NCI-H345 treated with DMSO at 0.1 percent for 48 hours (cell line): ENCODE measurements around the gene VAMP7.
"Not testable (repeated sequence)": the region's sequence is repeated elsewhere in the genome, so short reads cannot be mapped to it uniquely, and the experiment has no call there.

Experiments
- DNase-seq: peaks from one replicate; lab custom pipeline; 2025; ENCODE audit not compliant: unreplicated experiment; lab: John Stamatoyannopoulos, UW

VAMP7 gene, protein sequence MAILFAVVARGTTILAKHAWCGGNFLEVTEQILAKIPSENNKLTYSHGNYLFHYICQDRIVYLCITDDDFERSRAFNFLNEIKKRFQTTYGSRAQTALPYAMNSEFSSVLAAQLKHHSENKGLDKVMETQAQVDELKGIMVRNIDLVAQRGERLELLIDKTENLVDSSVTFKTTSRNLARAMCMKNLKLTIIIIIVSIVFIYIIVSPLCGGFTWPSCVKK

DNA sequence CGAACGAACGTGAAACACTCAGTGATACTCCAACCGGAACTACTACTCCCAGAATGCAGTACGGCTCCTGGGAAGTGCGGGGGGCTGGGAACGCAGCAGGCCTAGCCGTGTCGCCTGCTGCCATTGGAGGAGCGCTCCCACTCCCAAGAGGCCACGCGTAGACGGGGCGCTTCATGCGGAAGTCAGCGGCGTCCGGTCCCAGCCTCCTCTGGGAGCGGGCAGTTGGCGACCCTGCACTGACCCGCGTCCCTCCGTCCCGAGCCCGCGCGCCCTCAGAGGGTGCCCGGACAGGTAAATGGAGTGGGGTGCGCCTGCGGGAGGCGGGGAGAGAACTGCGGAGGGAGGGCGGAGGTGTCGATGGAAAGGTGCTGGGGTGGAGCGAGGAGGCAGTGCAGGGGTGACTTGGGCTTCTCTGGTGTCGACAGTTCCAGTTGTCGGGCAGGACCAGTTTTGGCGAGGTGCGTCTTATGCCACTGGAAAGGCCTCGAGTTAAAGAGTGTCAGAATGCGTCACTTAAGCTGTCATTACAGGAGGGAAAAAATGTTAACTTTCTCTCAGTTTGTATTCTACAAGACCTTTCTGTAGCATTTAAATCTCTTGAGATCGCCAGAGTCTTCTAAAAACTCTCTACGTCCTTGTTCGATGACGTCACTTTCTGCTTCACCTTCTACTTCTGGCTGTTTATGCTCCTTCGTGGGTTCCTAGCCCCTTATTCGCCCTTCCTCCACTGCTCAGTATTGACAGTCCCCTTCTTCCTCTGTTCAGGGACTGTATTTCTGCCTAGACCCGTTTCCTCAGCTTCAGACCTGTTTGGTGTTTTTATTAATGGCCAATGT is at the start of gene VAMP7:
TSS of gene VAMP7 (plus strand) at position 188 of the 836 bp plus-strand sequence. CDS start 8,122 bp downstream, outside the sequence.
- DNase-seq: peak; percentile 83

DNA sequence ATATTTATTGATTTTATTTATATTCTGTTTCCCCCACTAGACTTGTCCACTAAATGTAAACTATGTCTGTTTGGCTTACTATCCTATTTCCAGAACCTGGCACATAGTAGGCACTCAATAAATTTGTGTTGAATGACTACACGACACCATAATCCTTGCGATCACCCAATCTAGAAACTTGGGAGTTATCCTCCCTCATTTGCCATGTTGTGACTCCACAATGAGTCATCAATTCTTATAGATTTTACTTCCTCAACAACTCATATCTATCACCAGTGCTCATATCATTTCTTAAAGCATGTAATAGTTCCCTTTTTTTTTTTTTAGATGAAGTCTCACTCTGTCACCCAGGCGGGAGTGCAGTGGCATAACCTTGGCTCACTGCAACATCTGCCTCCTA is 39.9 kb upstream of the VAMP7 start:
- no peak for DNase-seq

DNA sequence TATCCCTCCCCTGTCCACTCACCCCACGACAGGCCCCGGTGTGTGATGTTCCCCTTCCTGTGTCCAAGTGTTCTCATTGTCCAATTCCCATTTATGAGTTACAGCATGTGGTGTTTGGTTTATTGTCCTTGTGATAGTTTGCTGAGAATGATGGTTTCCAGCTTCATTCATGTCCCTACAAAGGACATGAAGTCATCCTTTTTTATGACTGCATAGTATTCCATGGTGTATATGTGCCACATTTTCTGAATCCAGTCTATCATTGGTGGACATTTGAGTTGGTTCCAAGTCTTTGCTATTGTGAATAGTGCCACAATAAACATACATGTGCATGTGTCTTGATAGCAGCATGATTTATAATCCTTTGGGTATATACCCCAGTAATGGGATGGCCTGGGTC is 29.4 kb upstream of the VAMP7 start:
- not testable (repeated sequence) for DNase-seq

DNA sequence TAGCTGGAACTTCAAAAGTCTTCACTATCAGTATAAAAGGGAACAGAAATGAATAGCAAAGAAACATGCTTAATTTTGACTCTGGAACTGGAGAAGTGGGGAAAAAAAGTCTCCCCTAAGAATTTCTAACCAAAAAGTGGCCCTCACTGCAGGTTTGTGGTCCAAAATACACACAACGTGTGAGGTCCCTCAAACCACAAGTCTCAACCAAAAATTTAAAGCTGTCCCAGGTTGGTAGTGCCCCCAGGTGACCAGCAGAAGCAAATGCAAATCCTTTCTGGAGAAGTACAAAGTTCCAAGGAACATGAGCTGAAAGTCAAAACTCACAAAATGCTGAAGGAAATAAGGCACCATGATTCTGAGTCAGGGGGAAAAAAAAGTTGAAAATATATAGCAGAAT is 23.6 kb upstream of the VAMP7 start:
- no peak for DNase-seq

DNA sequence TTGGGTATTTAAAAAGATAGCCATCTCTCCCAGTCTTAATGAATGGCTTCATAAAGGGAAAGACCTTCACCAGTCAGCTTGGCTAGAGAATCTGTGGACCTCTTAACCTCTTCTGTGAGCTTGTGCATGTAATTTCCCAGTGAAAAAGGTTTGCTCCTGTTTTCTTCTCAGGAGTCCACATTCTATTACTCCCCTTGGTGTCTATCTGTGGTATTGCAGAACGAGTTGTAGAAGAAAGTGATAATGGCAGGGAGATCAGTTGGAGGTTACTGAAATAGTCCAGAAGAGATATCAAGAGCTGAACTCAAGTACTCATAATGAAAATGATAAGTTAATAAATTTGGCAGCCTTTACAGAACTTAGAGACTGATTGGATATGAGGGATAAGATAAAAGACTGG is 16.5 kb upstream of the VAMP7 start:
- DNase-seq: no peak

DNA sequence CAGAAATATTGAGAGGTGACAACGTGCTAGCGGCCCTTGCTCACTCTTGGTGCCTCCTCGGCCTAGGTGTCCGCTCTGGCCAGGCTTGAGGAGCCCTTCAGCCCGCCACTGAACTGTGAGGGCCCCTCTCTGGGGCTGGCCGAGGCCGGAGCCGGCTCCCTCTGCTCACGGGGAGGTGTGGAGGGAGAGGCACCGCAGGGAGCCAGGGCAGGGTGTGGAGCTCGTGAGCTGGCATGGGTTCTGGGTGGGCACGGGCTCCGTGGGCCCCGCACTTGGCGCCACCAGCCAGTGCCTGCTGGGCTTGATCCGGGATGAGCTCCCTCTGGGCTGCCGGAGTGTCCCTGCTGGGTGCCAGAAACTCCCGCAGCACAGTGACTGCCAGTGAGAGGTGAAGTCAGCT is 16.0 kb upstream of the VAMP7 start:
- DNase-seq: no peak

DNA sequence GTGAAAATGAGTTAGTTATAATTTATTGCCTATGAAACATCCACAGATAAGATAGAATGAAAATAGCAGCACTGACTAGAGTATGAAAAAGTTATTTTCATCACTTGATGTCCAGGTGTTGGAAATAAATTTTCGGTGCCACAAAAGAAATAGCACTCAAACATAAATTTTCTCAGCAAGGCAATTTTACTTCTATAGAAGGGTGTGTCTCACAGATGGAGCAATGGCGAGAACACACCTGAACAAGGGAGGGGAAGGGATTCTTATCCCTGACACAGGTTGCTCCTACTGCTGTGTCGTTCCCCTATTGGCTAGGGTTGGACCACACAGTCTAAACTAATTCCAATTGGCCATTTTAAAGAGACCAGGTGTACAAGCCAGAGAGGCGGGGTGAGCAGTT is 13.3 kb upstream of the VAMP7 start:
- DNase-seq: no peak

DNA sequence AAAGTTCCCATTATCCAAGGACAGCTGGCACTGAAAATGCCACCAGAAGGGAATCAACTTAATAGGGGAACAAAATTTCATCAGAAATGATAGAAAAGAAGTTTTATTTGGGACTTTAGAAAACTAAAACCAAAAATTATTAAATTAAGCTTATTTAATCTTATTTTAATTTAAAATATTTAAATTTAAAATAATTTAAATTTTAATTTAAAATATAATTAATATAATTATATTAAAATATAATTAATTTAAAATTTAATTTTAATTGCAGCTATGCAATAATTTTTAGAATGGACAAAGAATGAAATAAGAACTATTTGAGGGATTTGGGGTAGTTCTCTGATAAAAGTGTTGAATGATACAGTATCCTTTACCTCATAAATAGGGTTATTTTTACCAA is 10.2 kb upstream of the VAMP7 start:
- DNase-seq: no peak

DNA sequence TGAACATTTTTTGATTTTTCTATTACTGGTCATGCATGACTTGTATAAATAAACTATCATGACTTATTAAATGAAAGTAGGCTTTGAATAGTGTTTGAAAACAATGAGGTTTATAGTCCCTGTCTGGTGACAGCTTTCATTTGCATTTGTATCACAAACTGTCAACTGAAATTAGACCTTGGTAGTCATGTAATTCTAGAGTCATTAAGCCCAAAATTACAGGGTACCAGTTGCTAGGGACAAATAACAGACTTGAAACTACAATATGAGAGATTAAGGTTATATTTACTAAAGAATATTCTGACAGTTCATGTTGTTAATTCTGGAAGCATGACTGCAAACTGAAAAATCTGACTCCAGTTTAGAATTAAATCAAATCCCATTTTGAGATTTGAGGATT is 9.2 kb upstream of the VAMP7 start:
- no peak for DNase-seq

DNA sequence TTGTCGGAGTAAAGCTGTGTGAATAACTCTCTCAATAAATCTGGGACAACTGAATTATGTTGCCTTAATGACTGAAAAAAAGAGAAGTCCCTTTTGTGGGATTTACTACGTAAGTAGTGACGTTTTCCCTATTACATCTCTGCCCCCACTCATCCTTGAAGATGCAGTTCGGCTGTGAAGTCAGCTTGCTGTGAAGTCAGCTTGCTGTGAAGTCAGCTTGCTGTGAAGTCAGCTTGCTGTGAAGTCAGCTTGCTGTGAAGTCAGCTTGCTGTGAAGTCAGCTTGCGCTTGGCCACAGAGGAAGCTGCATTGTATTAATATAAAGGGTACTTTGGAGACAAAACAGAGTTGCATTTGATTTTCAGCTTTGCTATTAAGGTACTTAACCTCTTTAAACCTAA is 8.0 kb upstream of the VAMP7 start:
- no peak for DNase-seq

DNA sequence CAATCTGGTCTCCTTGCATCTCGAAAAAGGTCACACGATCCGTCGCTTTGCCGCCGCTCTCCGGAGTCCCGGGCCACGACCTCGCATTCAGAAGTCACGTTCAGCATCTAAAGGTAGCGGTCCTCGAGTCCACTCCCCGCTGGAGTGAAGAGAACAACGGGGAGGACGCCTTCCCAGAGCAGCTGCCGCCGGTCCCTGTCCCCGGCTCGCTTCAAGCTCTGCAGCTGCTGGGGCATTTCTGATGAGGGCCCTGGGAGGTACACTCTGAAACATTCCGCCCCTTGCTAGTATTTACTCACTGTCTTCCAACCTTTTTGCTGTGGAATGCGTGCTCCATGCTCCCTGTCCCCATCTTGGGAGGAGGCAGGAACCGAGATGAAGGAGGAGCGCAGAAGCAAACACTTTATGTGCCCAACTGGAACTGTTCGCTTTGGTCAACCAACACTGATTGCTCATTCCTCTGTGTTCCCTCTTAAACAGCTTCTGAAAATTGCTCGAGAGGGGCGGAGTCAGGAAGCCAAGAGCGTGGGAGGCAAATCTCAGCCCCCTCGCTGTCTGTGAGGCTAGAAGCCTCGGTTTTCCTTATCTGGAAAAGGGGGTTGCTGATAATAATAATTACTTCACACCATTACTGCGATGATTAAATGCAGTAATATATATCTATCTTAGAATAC is 6.4 kb upstream of the VAMP7 start:
- DNase-seq: no peak

DNA sequence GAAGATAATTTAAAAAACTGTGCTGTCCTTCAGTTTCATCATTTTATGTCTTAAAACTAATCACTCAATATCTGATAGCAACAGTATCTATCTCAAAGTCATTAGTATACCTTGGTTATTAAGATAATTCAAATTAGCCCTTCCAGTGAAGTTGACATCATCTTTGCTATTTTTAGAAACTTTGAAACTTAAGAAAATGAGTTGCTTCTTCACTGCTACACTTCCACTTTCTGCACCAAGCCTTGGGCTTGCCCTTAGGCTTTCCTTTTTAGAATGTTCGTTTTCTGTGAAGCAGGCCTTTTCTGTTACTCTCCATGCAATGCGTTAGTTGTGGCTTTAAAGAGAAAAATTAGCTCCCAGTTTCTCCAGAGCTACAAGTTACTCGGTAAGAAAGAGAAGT is 4.4 kb upstream of the VAMP7 start:
- DNase-seq: no peak

DNA sequence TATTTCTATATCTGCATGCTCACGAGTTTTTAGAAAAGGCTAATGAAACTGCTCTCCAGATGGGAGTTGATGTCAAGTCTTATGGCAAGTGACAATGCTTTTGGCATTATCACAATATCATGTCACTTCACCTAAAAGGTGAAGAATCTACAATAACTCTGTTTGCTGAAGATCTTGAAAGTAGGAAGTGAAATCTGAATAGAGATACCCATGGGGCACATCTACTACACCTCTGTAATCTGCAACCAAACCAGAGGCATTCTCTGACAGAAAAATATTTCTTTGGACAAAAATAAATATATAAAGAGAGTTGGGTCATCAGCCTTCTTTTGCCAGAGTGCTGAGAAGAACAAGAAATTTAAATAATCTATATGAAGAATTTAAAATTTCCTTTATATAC is 3.9 kb upstream of the VAMP7 start:
- DNase-seq: no peak

DNA sequence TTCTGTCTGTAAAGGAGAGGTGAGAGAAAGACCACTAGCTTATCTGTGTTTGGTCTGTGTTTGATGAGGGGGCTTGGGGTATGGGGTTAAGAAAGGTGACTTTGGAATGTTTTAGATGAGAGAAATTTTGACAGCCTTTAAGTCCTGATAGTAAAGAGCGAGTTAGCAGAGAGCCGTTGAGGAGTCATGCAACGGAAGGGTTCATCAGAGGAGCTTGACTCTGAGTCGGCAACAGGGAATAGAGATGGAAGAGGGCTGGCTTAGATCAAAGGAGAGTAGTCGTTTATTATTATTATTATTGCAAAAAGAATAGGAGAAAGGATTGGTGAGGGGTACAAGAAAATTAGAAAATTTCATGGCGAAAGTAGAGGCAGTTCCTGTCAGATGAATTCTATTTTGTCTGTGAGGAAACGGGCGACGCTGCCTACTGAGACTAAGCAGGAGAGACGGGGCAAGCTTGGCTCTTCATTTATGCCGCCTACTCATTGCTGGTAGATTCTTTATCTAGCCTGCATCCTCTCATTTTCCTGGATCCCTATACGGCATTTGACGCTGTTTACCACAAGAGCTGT is 473 bp upstream of the VAMP7 start:
- no peak for DNase-seq

DNA sequence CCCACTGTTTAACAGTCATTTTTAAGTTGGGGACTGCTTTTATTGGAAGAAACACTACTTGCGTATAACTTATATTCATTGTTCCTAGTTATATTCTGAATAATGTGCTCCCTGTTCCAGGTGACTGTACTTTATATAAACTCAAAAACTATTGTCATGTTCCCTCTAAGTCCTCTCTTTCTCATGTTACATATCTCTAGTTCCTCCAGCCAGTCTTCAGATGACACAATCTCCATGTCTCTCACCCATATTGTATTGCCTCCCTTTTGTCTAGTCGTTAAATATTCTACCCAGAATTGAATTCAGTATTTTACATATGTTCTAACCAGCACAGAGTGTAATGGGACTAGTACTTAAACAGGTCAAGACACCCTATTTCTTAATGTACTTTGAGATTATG is 5.3 kb downstream of the VAMP7 start:
- no peak for DNase-seq

DNA sequence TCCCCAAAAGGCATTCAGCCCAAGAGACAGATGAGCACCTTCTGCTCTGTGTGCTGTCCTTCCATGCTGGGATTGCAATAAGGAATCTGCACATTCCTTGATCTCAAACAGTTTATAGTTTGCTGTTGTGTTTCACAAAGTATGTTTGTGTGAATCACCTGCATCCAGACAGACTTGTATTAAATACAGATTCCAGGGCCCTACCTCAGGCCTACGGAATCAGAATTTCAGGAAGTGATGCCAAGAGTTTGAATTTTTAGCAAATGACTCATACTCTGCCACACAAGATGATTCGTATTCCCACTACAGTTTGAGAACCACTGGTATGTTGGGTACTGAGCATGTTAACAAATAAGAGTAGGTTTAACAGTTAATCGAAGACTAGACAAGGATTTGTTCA is 7.0 kb downstream of the VAMP7 start:
- DNase-seq: no peak

DNA sequence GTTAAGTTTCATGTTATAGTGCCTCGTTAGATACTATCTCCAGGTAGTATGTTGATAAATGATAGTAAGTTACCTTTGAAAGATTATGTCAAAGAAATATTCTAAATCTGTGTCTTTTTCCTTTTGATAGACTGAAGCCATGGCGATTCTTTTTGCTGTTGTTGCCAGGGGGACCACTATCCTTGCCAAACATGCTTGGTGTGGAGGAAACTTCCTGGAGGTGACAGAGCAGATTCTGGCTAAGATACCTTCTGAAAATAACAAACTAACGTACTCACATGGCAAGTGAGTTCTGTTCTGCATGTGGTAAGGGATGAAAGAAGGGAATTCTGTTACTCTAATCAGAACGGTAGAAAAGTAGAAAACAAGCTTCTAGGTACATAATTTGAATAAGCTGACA is 8.2 kb downstream of the VAMP7 start:
- DNase-seq: no peak

DNA sequence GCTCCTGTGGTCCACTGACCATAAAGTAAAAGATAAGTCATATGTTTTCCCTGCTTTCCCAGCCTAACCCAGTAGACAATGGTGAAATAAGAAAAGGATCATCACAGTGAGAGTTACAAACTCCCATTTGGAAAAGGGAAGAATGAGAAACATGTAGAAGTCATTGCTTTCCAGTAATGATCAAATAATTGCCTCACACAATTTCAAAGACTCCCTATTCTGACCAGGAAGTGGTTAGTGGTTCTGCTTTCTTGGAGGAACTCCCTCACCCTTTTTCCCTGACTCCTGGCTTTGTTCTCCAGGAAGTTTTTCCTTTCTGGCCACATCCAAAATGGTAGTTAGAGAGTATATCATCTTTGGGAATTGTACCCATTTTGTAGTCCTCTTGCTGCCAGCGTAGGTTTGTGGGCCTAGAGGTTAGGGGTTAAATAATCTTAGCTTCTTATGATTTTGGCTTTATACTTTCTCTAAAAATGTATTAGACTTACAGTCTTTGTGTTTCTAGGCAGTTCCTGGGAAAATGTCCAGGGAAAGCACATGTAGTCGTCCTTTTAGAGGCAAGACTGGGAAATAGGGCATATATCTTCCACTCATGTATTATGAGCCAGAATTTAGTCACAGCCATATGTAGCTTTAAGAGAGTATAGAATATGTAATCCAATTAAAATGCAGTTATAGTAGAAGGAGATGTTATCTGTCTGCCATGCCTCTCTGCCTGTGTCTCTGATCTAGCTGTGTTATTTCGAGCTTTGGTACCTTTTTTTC is 10.5 kb downstream of the VAMP7 start:
- no peak for DNase-seq

DNA sequence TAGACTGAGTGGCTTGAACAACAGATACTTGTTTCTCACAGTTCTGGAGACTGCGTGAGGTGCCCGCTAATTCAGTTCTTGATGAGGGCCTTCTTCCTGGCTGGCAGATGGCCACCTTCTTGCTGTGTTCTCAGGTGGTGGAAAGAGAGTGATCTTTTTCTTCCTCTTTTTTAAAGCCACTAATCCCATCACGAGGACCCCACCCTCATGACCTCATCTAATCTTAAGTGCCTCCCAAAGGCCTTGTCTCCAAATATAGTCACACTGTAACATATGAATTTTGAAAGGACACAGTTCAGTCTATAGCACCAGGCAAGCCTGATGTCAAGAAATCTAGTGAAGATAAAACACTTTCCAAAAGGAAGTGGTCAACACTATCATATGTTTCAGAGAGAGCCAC is 12.4 kb downstream of the VAMP7 start:
- no peak for DNase-seq

DNA sequence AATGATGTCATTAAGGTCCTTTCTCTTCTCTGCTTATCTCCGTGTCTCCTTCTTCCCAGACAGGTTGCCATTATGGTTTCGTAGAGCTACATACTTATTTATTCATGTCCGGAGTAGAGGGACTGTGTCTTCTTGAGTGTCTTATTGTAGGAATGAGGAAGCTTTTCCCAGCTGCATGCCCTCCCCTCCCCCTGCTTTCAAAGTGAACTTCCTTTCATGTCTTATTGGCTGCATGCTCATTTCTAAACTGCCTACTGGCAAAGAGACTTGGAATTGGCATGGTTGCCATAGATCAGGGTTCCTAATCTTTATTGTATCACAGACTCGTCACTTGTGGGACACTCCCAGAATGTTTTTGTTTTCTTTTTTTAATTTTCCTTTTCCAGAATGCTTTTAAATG is 15.4 kb downstream of the VAMP7 start:
- DNase-seq: no peak

DNA sequence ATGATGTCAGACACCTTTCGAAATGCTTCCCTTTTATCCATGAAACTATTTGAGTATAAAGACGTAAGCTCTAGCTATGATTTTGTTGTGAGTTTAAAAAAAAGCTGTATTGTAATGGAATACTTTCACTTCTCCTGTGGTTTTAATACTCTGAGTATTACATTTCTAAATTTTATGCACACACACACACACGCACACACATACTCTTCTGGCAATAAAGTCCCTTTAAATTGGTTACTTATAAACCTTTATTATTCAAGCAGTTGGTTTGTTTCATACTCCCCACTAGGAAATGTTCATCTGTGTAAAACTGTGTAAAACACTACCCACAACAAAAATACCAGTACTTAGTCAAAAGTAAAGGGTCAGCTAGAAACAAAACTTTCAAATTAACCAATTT is 18.2 kb downstream of the VAMP7 start:
- no peak for DNase-seq
